Measurements from ENCODE around the gene MICAL3. TPM values are rescaled to one million over a fixed set of nuclear protein-coding genes. Genes with fewer than 3 reads are reported as not detected.
A peak's percentile ranks its signal among the peaks of the same experiment; 100 is the strongest.

The MICAL3 gene
- total RNA-seq, 1 donor from 2014 or later, result 90.4 TPM

GRCh38 chr22:17786435-17787161, 237.8 kb downstream of the MICAL3 start:
- DNase-seq (peak; percentile 87), ATAC-seq (peak; percentile 83)
- intact Hi-C loops (cut with micrococcal nuclease), result no loop called here

GRCh38 chr22:17785185-17786184, 238.9 kb downstream of the MICAL3 start:
- intact Hi-C loops (cut with micrococcal nuclease), result no loop called here
- DNase-seq (peak; percentile 78), ATAC-seq (peak; percentile 32)

- no peak for DNase-seq
- no peak for ATAC-seq
- intact Hi-C loops (cut with micrococcal nuclease), result no loop called here
These were observed 239.6 kb downstream of the MICAL3 start for GRCh38 chr22:17784776-17785175.

GRCh38 chr22:17783773-17784480, 240.4 kb downstream of the MICAL3 start:
- DNase-seq, result peak; percentile 25
- intact Hi-C loops (cut with micrococcal nuclease), result no loop called here
- ATAC-seq, result no peak

GRCh38 chr22:17783312-17783711, 241.0 kb downstream of the MICAL3 start:
- intact Hi-C loops (cut with micrococcal nuclease), result no loop called here
- ATAC-seq, result no peak
- DNase-seq, result peak; percentile 27

GRCh38 chr22:17782621-17783020, 241.7 kb downstream of the MICAL3 start:
- no peak for ATAC-seq
- no peak for DNase-seq
- intact Hi-C loops (cut with micrococcal nuclease), result no loop called here

- intact Hi-C loops (cut with micrococcal nuclease), result no loop called here
- no peak for DNase-seq
- ATAC-seq, result no peak
These were observed 242.2 kb downstream of the MICAL3 start for GRCh38 chr22:17782158-17782557.

- intact Hi-C loops (cut with micrococcal nuclease), result no loop called here
- ATAC-seq (no peak), DNase-seq (no peak)
These were observed 242.9 kb downstream of the MICAL3 start for GRCh38 chr22:17781319-17782031.

- ATAC-seq (no peak), DNase-seq (peak; percentile 21)
- intact Hi-C loops (cut with micrococcal nuclease), result no loop called here
These were observed 243.5 kb downstream of the MICAL3 start for GRCh38 chr22:17780741-17781318.

GRCh38 chr22:17780116-17780740, 244.1 kb downstream of the MICAL3 start:
- ATAC-seq (no peak), DNase-seq (peak; percentile 21)
- intact Hi-C loops (cut with micrococcal nuclease), result no loop called here

- ATAC-seq, result no peak
- peak; percentile 22 for DNase-seq
- intact Hi-C loops (cut with micrococcal nuclease), result no loop called here
These were observed 244.9 kb downstream of the MICAL3 start for GRCh38 chr22:17779286-17780115.

- no peak for DNase-seq
- intact Hi-C loops (cut with micrococcal nuclease), result no loop called here
These were observed 245.9 kb downstream of the MICAL3 start for GRCh38 chr22:17778412-17778976.

GRCh38 chr22:17777717-17778044, 246.7 kb downstream of the MICAL3 start:
- ATAC-seq, result no peak
- intact Hi-C loops (cut with micrococcal nuclease), result no loop called here
- DNase-seq, result no peak

More at GRCh38 chr22:17778412-17778976, 245.9 kb downstream of the MICAL3 start:
- no peak for ATAC-seq

- intact Hi-C loops (cut with micrococcal nuclease), result no loop called here
- ATAC-seq (no peak), DNase-seq (no peak)
These were observed 247.2 kb downstream of the MICAL3 start for GRCh38 chr22:17777005-17777716.

- DNase-seq (no peak), ATAC-seq (no peak)
- intact Hi-C loops (cut with micrococcal nuclease), result no loop called here
These were observed 248.4 kb downstream of the MICAL3 start for GRCh38 chr22:17775781-17776465.
